ENCODE data around the gene TPR. TPM values are rescaled to one million over a fixed set of nuclear protein-coding genes. Genes with fewer than 3 reads are reported as not detected.
"Not testable (repeated sequence)": the region's sequence is repeated elsewhere in the genome, so short reads cannot be mapped to it uniquely, and the experiment has no call there.

The TPR gene
- 100 to 1,000 TPM; 130 to 131 TPM for total RNA-seq

DNA sequence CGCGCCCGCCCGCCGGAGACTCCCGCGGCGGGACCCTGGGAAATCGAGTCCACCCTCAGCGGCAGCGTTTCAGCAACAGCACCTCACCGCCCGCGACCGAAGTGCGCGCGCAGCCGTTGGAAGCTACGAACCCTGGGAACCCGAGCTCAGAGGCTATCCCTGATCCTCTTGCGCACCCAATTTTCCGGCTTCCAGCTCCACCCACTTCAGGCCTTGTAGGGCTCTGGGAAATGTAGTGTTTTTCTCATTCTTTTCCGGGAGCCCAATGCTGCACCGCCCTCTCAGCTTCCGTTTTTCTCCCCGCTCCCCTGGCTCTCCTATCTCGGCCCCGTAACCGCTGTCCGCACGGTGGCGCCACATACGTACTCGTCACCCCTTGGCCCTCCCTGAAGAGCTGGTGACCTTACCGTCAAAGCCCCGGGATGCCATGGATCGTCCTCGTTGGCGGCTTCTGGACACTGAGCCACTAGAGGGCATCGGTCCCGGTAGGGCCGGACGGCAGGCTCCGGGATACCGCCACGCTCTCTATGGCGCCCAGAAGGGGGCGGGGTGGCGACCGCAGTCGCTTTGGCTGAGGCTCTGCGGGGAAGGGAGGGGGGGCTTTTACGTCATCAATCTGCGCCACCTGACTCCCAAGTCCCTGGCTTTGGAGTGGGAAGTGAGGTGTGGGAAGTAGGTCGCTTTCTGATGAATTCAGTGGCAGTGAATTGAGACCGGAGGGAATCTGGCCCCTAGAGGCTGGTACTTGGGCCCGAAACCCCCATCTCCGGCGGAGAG is at the start of gene TPR, which contains the start of gene ODR4:
Gene TPR (minus strand): TSS at position 102 of the 777 bp plus-strand sequence. CDS start 225 bp downstream, outside the sequence.
Gene ODR4 (plus strand): TSS at position 687 of the 777 bp plus-strand sequence. CDS start 3,948 bp downstream, outside the sequence.
- H3K4me3 Mint-ChIP-seq = peak within 1 kb of the TSS; percentile 93
- ChIA-PET POLR2A (interaction anchor here (0.7 to 1.4 kb wide), 4 partner anchors 20 to 68 kb away, joined by 3 to 4 read pairs (median 4); no protein-coding TSS in a partner anchor), CTCF (interaction anchor here (0.6 to 1.9 kb wide), 27 partner anchors 9 to 1060 kb away, joined by 3 to 16 read pairs (median 4); partner anchors contain the start of gene PTGS2)
- peaks cover 43% of the 10 kb centered on the region for H3K4me1 Mint-ChIP-seq (ENCODE audit: low read depth)
- intact Hi-C loops (cut with micrococcal nuclease) = loop anchor here (1.0 to 5.0 kb wide), 9 partner anchors 17 to 1620 kb away; partner anchors contain the start of genes IVNS1ABP, NIBAN1 and SWT1
- peak within 1 kb of the TSS; percentile 97 for H3K27ac Mint-ChIP-seq
- peaks cover 24% of the 10 kb centered on the region for H3K36me3 Mint-ChIP-seq
- no peaks in the 10 kb centered on the region for H3K27me3 Mint-ChIP-seq
- H3K9me3 Mint-ChIP-seq = no peaks in the 10 kb centered on the region
- peak; percentile 98 for DNase-seq

DNA sequence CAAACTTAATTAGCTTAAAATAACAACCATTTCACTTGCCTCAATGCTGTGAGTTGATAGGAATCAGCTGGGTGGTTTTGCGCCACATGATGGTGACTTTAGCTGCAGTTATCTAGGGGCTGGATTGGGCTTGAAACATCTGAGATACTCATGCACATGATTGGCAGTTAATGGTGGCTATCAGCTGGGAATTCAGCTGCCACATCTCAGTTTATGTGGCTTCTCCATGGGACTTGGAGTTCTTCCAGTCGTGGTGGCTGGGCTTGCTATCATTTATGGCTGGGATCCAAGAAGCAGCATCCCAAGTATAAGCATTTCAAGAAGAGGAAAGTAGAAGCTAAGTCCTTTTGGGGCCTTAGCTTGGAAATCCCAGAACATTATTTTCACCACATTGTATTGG is 49.5 kb upstream of the TPR start:
- no peak for DNase-seq
- POLR2A ChIA-PET = no interaction called here
- Mint-ChIP-seq H3K36me3 (peaks cover 9% of the 10 kb centered on the region), H3K27me3 (no peaks in the 10 kb centered on the region), H3K27ac (no peak overlapping the region), H3K4me1 (ENCODE audit: low read depth) (peaks cover 11% of the 10 kb centered on the region), H3K4me3 (no peak overlapping the region), H3K9me3 (no peaks in the 10 kb centered on the region)
- intact Hi-C loops (cut with micrococcal nuclease) = no loop called here
- CTCF ChIA-PET = no interaction called here

DNA sequence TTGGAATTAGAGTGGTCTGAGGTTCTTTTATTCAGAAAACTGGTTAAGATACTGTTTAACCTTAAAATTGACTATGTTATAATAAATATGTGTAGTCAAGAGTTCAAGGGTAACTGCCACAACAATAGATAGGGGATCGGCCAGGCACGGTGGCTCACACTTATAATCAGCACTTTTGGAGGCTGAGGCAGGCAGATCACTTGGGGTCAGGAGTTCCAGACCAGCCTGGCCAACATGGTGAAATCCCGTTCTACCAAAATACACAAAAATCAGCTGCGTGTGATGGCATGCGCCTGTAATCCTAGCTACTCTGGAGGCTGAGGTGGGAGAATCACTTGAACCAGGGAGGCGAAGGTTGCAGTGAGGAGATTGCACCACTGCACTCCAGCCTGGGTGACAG is 46.4 kb upstream of the TPR start:
- POLR2A ChIA-PET = no interaction called here
- Mint-ChIP-seq H3K4me3 (no peak overlapping the region), H3K27ac (no peak overlapping the region), H3K9me3 (no peaks in the 10 kb centered on the region), H3K36me3 (peaks cover 20% of the 10 kb centered on the region), H3K27me3 (no peaks in the 10 kb centered on the region), H3K4me1 (ENCODE audit: low read depth) (peaks cover 11% of the 10 kb centered on the region)
- CTCF ChIA-PET = interaction anchor here (2.5 kb wide), 1 partner anchor 46 kb away, joined by 10 read pairs; the partner anchor contains the start of genes ODR4 and TPR
- no peak for DNase-seq
- intact Hi-C loops (cut with micrococcal nuclease) = no loop called here

DNA sequence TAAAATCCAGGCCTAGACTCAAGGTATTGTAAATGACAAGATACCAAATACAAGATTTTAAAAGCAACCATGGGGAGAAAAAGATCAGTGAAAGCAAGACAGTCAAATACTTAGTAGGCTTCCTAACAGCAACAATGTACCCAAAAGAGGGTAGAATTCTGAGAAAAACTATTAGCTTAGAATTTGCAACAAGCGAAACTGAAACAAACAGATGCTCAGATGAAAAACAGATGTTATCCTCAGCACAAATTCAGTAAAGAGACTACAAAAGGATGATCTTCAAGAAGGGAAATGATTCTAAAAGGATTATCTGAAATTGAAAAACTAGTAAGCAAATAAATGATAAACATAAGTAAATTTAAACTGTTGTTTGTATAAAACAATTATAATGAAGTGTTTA is 45.9 kb upstream of the TPR start:
- no peak overlapping the region for H3K4me3 Mint-ChIP-seq
- H3K36me3 Mint-ChIP-seq = peaks cover 20% of the 10 kb centered on the region
- H3K4me1 Mint-ChIP-seq (ENCODE audit: low read depth) = peaks cover 11% of the 10 kb centered on the region
- H3K27ac Mint-ChIP-seq = no peak overlapping the region
- no peak for DNase-seq
- POLR2A ChIA-PET = no interaction called here
- H3K27me3 Mint-ChIP-seq = no peaks in the 10 kb centered on the region
- CTCF ChIA-PET = interaction anchor here (2.5 kb wide), 1 partner anchor 46 kb away, joined by 10 read pairs; the partner anchor contains the start of genes ODR4 and TPR
- intact Hi-C loops (cut with micrococcal nuclease) = no loop called here
- no peaks in the 10 kb centered on the region for H3K9me3 Mint-ChIP-seq

DNA sequence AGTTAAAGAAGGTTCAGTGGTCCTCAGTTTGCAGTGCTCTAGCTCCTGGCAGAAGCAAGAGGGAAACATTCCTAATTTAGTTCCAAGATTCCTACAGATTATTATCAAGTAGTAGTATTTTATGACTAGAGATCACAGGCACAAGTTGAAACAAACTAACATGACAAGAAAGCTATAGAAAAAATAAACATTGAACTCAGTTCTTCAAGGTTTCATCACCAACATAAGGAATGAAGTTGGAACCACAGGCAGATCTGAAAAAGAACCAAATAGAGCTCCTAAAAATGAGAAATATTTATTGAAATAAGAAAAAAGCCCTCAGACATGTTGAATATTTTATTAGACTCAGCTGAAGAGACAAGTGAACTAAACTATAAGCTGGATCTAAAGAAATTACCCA is 45.3 kb upstream of the TPR start:
- DNase-seq = no peak
- Mint-ChIP-seq H3K27me3 (no peaks in the 10 kb centered on the region), H3K36me3 (peaks cover 20% of the 10 kb centered on the region), H3K9me3 (no peaks in the 10 kb centered on the region), H3K27ac (no peak overlapping the region), H3K4me1 (ENCODE audit: low read depth) (peaks cover 11% of the 10 kb centered on the region), H3K4me3 (no peak overlapping the region)
- CTCF ChIA-PET = interaction anchor here (1.4 to 2.5 kb wide), 2 partner anchors 16 to 45 kb away, joined by 4 to 10 read pairs; partner anchors contain the start of genes ODR4 and TPR
- POLR2A ChIA-PET = interaction anchor here (0.8 kb wide), 1 partner anchor 42 kb away, joined by 3 read pairs; no protein-coding TSS in a partner anchor
- intact Hi-C loops (cut with micrococcal nuclease) = no loop called here

DNA sequence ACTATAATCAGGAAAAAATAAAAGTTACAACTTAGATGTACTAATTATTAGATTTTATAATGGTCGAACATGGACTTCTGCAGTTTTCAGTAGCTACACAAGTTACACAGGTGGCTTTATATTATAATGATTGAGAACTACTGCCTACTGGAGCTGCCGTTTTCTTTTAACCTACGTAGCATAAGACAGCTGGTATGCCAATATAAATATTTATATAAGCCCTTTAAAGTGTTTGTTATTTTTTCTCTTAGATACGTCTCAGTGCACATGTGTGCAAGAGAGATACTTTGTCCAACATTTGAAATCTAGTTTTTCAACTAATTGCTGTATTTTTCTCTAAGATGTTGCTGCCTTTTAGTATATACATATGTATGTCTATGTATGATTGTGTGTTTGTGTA is 43.5 kb upstream of the TPR start:
- no peak overlapping the region for H3K27ac Mint-ChIP-seq
- CTCF ChIA-PET = no interaction called here

DNA sequence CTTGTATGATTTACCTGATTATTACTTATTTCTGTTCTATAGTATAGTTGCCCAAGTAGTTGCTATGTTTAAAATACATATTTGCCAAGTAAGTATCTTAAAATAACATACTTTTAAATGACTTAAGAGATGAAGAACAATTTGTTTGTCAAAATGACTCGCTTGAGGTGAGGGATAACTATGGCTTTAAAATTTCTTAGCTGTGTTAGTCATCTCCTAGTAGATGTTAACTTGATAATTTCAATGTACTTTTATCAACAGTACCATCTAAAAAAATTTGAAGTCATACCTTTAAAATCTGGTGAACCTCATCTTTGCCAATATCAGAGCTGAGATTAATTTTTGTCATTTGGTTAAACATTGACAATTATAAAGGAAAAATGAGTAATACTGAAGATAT is 38.3 kb upstream of the TPR start:
- no peak overlapping the region for H3K4me3 Mint-ChIP-seq
- ChIA-PET POLR2A (no interaction called here), CTCF (interaction anchor here (1.5 kb wide), 1 partner anchor 9 kb away, joined by 3 read pairs; no protein-coding TSS in a partner anchor)
- H3K27ac Mint-ChIP-seq = no peak overlapping the region
- intact Hi-C loops (cut with micrococcal nuclease) = no loop called here
- H3K9me3 Mint-ChIP-seq = no peaks in the 10 kb centered on the region
- H3K4me1 Mint-ChIP-seq (ENCODE audit: low read depth) = no peaks in the 10 kb centered on the region
- DNase-seq = no peak
- H3K36me3 Mint-ChIP-seq = peaks cover 3% of the 10 kb centered on the region
- H3K27me3 Mint-ChIP-seq = no peaks in the 10 kb centered on the region

More for the DNA sequence above, 43.5 kb upstream of the TPR start:
- Mint-ChIP-seq H3K27me3 (no peaks in the 10 kb centered on the region), H3K36me3 (peaks cover 18% of the 10 kb centered on the region), H3K9me3 (no peaks in the 10 kb centered on the region), H3K4me1 (ENCODE audit: low read depth) (peaks cover 11% of the 10 kb centered on the region), H3K4me3 (no peak overlapping the region)
- no peak for DNase-seq
- POLR2A ChIA-PET = no interaction called here
- intact Hi-C loops (cut with micrococcal nuclease) = no loop called here

DNA sequence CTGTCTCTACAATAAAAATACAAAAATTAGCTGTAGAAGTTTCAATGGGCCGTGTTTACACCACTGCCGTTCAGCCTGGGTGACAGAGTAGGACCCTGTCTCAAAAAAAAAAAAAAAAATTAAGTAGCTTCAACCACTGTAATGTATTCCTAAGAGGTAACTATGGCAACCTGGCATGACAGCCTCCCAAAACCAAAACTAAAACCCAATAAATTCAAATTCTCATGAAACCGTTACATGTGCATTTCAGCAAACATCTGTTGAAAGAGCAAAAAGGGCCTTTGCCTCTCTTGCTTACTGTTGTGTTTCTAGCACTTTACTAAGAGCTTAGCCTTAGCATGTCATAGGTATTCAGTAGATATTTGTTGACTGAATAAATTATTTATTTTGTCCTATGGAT is 34.0 kb upstream of the TPR start:
- peaks cover 14% of the 10 kb centered on the region for H3K36me3 Mint-ChIP-seq
- no peaks in the 10 kb centered on the region for H3K9me3 Mint-ChIP-seq
- intact Hi-C loops (cut with micrococcal nuclease) = loop anchor here (10.0 kb wide), 1 partner anchor 206 kb away; no protein-coding TSS in a partner anchor
- no peaks in the 10 kb centered on the region for H3K4me1 Mint-ChIP-seq (ENCODE audit: low read depth)
- H3K27ac Mint-ChIP-seq = no peak overlapping the region
- no peak for DNase-seq
- H3K27me3 Mint-ChIP-seq = no peaks in the 10 kb centered on the region
- ChIA-PET CTCF (interaction anchor here (1.2 to 1.3 kb wide), 2 partner anchors 9 to 73 kb away, joined by 3 to 4 read pairs; no protein-coding TSS in a partner anchor), POLR2A (no interaction called here)
- no peak overlapping the region for H3K4me3 Mint-ChIP-seq

DNA sequence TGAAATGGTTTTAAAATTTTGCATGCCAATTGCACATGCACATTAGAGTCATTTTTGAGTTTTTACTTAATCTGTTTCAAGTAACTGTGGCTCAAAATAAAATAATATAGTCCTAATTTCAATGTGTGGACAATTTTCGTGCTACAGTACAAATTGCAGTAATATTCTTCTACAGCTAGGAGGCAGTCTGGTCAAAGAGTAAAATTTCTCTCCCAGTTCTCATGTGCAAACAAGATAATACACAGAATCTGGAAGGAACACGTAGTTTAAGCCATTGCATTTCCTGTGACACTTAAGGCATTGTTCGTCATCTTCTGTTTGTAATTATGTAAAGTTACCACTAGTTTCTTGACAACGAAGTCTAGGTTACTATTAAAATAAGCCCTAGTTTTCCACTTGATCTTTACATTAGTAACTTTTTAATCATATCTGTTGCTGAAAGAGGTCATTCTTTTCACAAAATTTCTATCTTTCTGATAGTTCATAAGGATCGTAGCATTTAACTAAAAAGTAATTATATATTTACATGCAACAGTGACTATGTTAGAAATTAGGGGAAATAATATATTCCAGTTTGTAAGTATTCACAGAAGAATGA is 29.5 kb upstream of the TPR start:
- intact Hi-C loops (cut with micrococcal nuclease) = loop anchor here (2.0 to 10.0 kb wide), 3 partner anchors 73 to 582 kb away; no protein-coding TSS in a partner anchor
- Mint-ChIP-seq H3K36me3 (peaks cover 26% of the 10 kb centered on the region), H3K9me3 (no peaks in the 10 kb centered on the region), H3K27ac (no peak overlapping the region), H3K4me1 (ENCODE audit: low read depth) (no peaks in the 10 kb centered on the region), H3K27me3 (no peaks in the 10 kb centered on the region), H3K4me3 (no peak overlapping the region)
- ChIA-PET CTCF (interaction anchor here (0.6 to 1.7 kb wide), 15 partner anchors 9 to 582 kb away, joined by 3 to 8 read pairs (median 3); partner anchors contain the start of genes ODR4 and TPR), POLR2A (interaction anchor here (1.0 kb wide), 1 partner anchor 30 kb away, joined by 4 read pairs; the partner anchor contains the start of genes ODR4 and TPR)
- DNase-seq = no peak

DNA sequence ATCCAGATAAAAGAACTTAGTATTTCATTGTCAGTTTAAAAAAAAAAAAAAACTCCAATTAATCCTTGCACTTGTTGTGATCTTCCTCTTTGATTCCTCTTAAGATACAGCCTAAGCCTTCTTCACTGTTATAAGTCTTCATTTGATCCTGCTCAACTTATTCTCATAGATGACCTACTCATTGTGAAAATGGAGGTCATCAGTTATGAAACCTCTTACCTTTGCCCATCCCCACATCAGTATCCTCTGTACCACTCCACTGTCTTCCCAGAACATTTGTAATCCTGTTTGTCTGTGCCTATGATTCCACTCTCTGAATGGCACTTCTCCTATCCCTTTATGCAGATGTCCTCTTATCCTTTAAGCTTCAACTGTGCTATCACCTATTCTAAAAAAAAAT is 28.6 kb upstream of the TPR start:
- H3K4me1 Mint-ChIP-seq (ENCODE audit: low read depth) = no peaks in the 10 kb centered on the region
- POLR2A ChIA-PET = interaction anchor here (1.0 kb wide), 1 partner anchor 29 kb away, joined by 4 read pairs; the partner anchor contains the start of genes ODR4 and TPR
- intact Hi-C loops (cut with micrococcal nuclease) = loop anchor here (2.0 to 10.0 kb wide), 3 partner anchors 74 to 583 kb away; no protein-coding TSS in a partner anchor
- no peaks in the 10 kb centered on the region for H3K27me3 Mint-ChIP-seq
- H3K27ac Mint-ChIP-seq = no peak overlapping the region
- peaks cover 29% of the 10 kb centered on the region for H3K36me3 Mint-ChIP-seq
- H3K4me3 Mint-ChIP-seq = no peak overlapping the region
- DNase-seq = no peak
- CTCF ChIA-PET = interaction anchor here (0.6 to 1.7 kb wide), 15 partner anchors 8 to 583 kb away, joined by 3 to 8 read pairs (median 3); partner anchors contain the start of genes ODR4 and TPR
- H3K9me3 Mint-ChIP-seq = no peaks in the 10 kb centered on the region

DNA sequence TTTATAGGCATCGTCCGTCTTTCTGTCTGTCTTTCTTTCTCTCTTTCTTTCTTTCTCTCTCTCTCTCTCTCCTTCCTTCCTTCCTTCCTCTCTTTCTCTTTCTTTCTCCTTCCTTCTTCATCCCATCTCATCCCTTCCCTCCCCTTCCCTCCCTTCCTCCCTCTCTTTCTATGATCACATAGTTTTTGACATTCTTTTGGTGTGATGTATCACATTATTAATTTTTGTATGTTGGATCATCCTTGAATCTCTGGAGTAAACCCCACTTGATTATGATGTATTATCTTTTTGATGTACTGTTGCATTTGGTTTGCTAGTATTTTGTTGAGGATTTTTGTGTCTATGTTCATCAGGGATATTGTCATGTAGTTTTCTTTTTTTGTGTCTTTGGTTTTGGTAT is 26.4 kb upstream of the TPR start:
- intact Hi-C loops (cut with micrococcal nuclease) = loop anchor here (5.0 to 10.0 kb wide), 2 partner anchors 76 to 213 kb away; no protein-coding TSS in a partner anchor
- H3K9me3 Mint-ChIP-seq; DNase-seq; CTCF ChIA-PET; H3K4me3 Mint-ChIP-seq; H3K4me1 Mint-ChIP-seq (ENCODE audit: low read depth); POLR2A ChIA-PET; H3K27me3 Mint-ChIP-seq; H3K27ac Mint-ChIP-seq: not testable (repeated sequence)
- H3K36me3 Mint-ChIP-seq = peaks cover 21% of the 10 kb centered on the region
